IPS-20b (cell line): ENCODE results near the gene ITGA5.

Experiments used
- H3K27ac ChIP-seq: one replicate; pipeline ENCODE4 v1.5.1; 2013; ENCODE audit warnings: low read length
- H3K27me3 ChIP-seq: 2 replicates; pipeline ENCODE4 v1.6.1; 2013; ENCODE audit warnings: mild to moderate bottlenecking, low read length, inconsistent platforms; ENCODE audit not compliant: insufficient read depth
- H3K36me3 ChIP-seq: 2 replicates; pipeline ENCODE4 v1.6.1; 2013; ENCODE audit warnings: low read depth, mild to moderate bottlenecking, inconsistent platforms, low read length, moderate library complexity; ENCODE audit not compliant: insufficient read depth
- H3K4me1 ChIP-seq: 2 replicates; pipeline ENCODE4 v1.6.1; 2013; ENCODE audit warnings: mild to moderate bottlenecking, control low read depth, inconsistent platforms, low read length, moderate library complexity; ENCODE audit not compliant: insufficient read depth
- H3K4me3 ChIP-seq: 2 replicates; pipeline ENCODE4 v1.5.1; 2013; ENCODE audit warnings: mild to moderate bottlenecking, low read length, inconsistent platforms
- H3K9ac ChIP-seq: 2 replicates; pipeline ENCODE4 v1.6.1; 2013; ENCODE audit warnings: low read depth, mild to moderate bottlenecking, inconsistent platforms, low read length, moderate library complexity
- H3K9me3 ChIP-seq: 2 replicates; pipeline ENCODE4 v1.6.1; 2013; ENCODE audit warnings: mild to moderate bottlenecking, low read depth, low read length, inconsistent platforms; ENCODE audit not compliant: insufficient read depth

Gene ITGA5

GRCh38 chr12:54405573-54405972 lies 13.5 kb downstream of the ITGA5 start:
- Histone ChIP-seq H3K36me3 (peaks cover 43% of the 10 kb centered on the region), H3K9me3 (no peaks in the 10 kb centered on the region), H3K27me3 (no peaks in the 10 kb centered on the region), H3K9ac (no peak overlapping the region), H3K4me1 (no peaks in the 10 kb centered on the region), H3K27ac (no peak overlapping the region), H3K4me3 (no peak overlapping the region)

GRCh38 chr12:54405106-54405505 lies 14.0 kb downstream of the ITGA5 start:
- Histone ChIP-seq H3K9ac (no peak overlapping the region), H3K36me3 (peaks cover 47% of the 10 kb centered on the region), H3K4me3 (no peak overlapping the region), H3K9me3 (no peaks in the 10 kb centered on the region), H3K27me3 (no peaks in the 10 kb centered on the region), H3K27ac (no peak overlapping the region), H3K4me1 (no peaks in the 10 kb centered on the region)

GRCh38 chr12:54404061-54405004 lies 14.7 kb downstream of the ITGA5 start:
- H3K27ac ChIP-seq: no peak overlapping the region
- H3K4me3 ChIP-seq: no peak overlapping the region
- H3K9ac ChIP-seq: no peak overlapping the region
- no peaks in the 10 kb centered on the region for H3K27me3 ChIP-seq
- peaks cover 50% of the 10 kb centered on the region for H3K36me3 ChIP-seq
- H3K9me3 ChIP-seq: no peaks in the 10 kb centered on the region
- H3K4me1 ChIP-seq: no peaks in the 10 kb centered on the region

GRCh38 chr12:54401119-54401518 lies 17.9 kb downstream of the ITGA5 start:
- H3K27me3 ChIP-seq: no peaks in the 10 kb centered on the region
- H3K36me3 ChIP-seq: peaks cover 57% of the 10 kb centered on the region
- H3K4me3 ChIP-seq: no peak overlapping the region
- H3K27ac ChIP-seq: no peak overlapping the region
- no peaks in the 10 kb centered on the region for H3K4me1 ChIP-seq
- H3K9me3 ChIP-seq: no peaks in the 10 kb centered on the region
- H3K9ac ChIP-seq: no peak overlapping the region

GRCh38 chr12:54398995-54399793 lies 19.9 kb downstream of the ITGA5 start:
- Histone ChIP-seq H3K4me1 (no peaks in the 10 kb centered on the region; the same call in 1 of the 2 replicates), H3K27ac (no peak overlapping the region), H3K4me3 (no peak overlapping the region), H3K9ac (no peak overlapping the region), H3K36me3 (peaks cover 61% of the 10 kb centered on the region), H3K9me3 (no peaks in the 10 kb centered on the region), H3K27me3 (no peaks in the 10 kb centered on the region)

- H3K36me3 ChIP-seq: peaks cover 55% of the 10 kb centered on the region
- no peak overlapping the region for H3K4me3 ChIP-seq
- no peak overlapping the region for H3K27ac ChIP-seq
- no peak overlapping the region for H3K9ac ChIP-seq
- peaks cover under 1% of the 10 kb centered on the region; the same call in 1 of the 2 replicates for H3K27me3 ChIP-seq
- H3K9me3 ChIP-seq: no peaks in the 10 kb centered on the region
- peaks cover 8% of the 10 kb centered on the region; the same call in 1 of the 2 replicates for H3K4me1 ChIP-seq
Measured at GRCh38 chr12:54398218-54398617, 20.8 kb downstream of the ITGA5 start.

- H3K4me1 ChIP-seq: peaks cover 11% of the 10 kb centered on the region; the same call in 1 of the 2 replicates
- H3K36me3 ChIP-seq: peaks cover 47% of the 10 kb centered on the region
- no peaks in the 10 kb centered on the region for H3K9me3 ChIP-seq
- H3K27me3 ChIP-seq: peaks cover 11% of the 10 kb centered on the region; the same call in 1 of the 2 replicates
- no peak overlapping the region for H3K4me3 ChIP-seq
- H3K27ac ChIP-seq: no peak overlapping the region
- no peak overlapping the region for H3K9ac ChIP-seq
Measured at GRCh38 chr12:54397157-54397556, 21.9 kb downstream of the ITGA5 start.

- Histone ChIP-seq H3K4me1 (peaks cover 13% of the 10 kb centered on the region; the same call in 1 of the 2 replicates), H3K4me3 (no peak overlapping the region), H3K27me3 (peaks cover 15% of the 10 kb centered on the region; the same call in 1 of the 2 replicates), H3K9ac (no peak overlapping the region), H3K9me3 (no peaks in the 10 kb centered on the region), H3K36me3 (peaks cover 31% of the 10 kb centered on the region), H3K27ac (no peak overlapping the region)
Measured at GRCh38 chr12:54395545-54395944, 23.5 kb downstream of the ITGA5 start.

- no peak overlapping the region for H3K4me3 ChIP-seq
- peaks cover 15% of the 10 kb centered on the region; the same call in 1 of the 2 replicates for H3K27me3 ChIP-seq
- no peaks in the 10 kb centered on the region for H3K9me3 ChIP-seq
- H3K4me1 ChIP-seq: peaks cover 17% of the 10 kb centered on the region; the same call in 1 of the 2 replicates
- no peak overlapping the region for H3K9ac ChIP-seq
- no peak overlapping the region for H3K27ac ChIP-seq
- peaks cover 26% of the 10 kb centered on the region for H3K36me3 ChIP-seq
Measured at GRCh38 chr12:54394986-54395385, 24.1 kb downstream of the ITGA5 start.

- Histone ChIP-seq H3K36me3 (peaks cover 24% of the 10 kb centered on the region), H3K27ac (no peak overlapping the region), H3K4me3 (no peak overlapping the region)
Measured at GRCh38 chr12:54394281-54394719, 24.8 kb downstream of the ITGA5 start.

GRCh38 chr12:54393743-54394142 lies 25.3 kb downstream of the ITGA5 start:
- Histone ChIP-seq H3K27ac (no peak overlapping the region), H3K36me3 (peaks cover 24% of the 10 kb centered on the region), H3K4me1 (peaks cover 29% of the 10 kb centered on the region; the same call in 1 of the 2 replicates)

More at GRCh38 chr12:54394281-54394719, 24.8 kb downstream of the ITGA5 start:
- Histone ChIP-seq H3K9me3 (no peaks in the 10 kb centered on the region), H3K9ac (no peak overlapping the region), H3K27me3 (peaks cover 15% of the 10 kb centered on the region; the same call in 1 of the 2 replicates), H3K4me1 (peaks cover 24% of the 10 kb centered on the region; the same call in 1 of the 2 replicates)

More at GRCh38 chr12:54393743-54394142, 25.3 kb downstream of the ITGA5 start:
- H3K9ac ChIP-seq: no peak overlapping the region
- H3K4me3 ChIP-seq: no peak overlapping the region
- H3K27me3 ChIP-seq: peaks cover 15% of the 10 kb centered on the region; the same call in 1 of the 2 replicates
- no peaks in the 10 kb centered on the region for H3K9me3 ChIP-seq
